ENCODE results near the gene TJP1. TPM values are rescaled to one million over a fixed set of nuclear protein-coding genes. Genes with fewer than 3 reads are reported as not detected.
A peak's percentile ranks its signal among the peaks of the same experiment; 100 is the strongest.

TJP1 gene
- total and polyA plus RNA-seq, 9 of the 15 experiments (the other 6 are each of a cell fraction or from before 2014, with no cell fraction given): 9.1 to 39.3 (median 28.0) TPM

DNA sequence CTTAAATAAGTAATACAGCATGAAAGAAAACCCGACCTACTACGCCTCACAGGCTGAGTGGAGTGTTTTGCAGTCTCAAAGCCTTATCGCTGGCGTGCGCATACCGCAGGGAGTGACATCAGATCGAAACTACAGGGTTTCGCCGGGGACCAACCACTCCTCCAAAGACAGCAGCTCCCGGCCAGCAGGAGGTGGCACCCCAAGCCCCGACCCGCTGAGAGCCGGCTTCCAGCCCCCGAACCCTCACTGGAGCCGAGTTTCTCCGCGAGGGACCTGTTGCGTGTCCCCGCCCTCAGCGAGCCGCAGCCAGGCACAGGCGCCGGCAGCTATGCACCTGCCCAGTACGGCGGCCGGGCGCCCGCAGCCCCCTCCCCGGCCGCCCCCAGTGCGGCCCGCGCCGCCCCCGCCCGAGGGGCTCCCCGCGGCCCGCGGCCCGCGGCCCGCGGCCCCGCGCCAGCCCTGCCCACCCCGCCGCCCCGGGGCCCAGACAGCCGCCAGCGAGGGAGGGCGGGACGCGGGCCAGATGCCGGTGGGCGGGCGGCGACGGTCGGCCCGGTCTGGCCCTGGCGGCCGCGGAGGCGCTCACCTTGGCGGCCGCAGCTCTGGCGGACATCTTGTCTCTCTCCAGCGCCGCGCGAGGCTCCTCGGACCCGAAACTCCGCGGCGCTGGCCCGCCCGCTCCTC, 710 bp downstream of the TJP1 start (continued):
- TF ChIP-seq, protein P1, sequence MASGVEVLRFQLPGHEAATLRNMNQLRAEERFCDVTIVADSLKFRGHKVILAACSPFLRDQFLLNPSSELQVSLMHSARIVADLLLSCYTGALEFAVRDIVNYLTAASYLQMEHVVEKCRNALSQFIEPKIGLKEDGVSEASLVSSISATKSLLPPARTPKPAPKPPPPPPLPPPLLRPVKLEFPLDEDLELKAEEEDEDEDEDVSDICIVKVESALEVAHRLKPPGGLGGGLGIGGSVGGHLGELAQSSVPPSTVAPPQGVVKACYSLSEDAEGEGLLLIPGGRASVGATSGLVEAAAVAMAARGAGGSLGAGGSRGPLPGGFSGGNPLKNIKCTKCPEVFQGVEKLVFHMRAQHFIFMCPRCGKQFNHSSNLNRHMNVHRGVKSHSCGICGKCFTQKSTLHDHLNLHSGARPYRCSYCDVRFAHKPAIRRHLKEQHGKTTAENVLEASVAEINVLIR (CRISPR knock-in tag; IDR thresholded peaks at IDR 0.05): no peak
- TF ChIP-seq HDAC2 (IDR thresholded peaks at IDR 0.05) (no peak), POLR2G (IDR thresholded peaks at IDR 0.05; ENCODE audit: low read depth, low read length) (peak; percentile 22), FOXA3 (CRISPR knock-in tag; conservative IDR thresholded peaks at IDR 0.05 in 1 of 2, IDR thresholded peaks at IDR 0.05 in 1 of 2) (no peak), NEUROD1 (IDR thresholded peaks at IDR 0.05; ENCODE audit: borderline replicate concordance, low read depth, low read length, partially characterized antibody) (peak; percentile 61), ZC3H11A (IDR thresholded peaks at IDR 0.05; ENCODE audit: low read depth, low read length) (no peak), EP300 (IDR thresholded peaks at IDR 0.05; ENCODE audit: low read length) (0 out of 2 replicates have a peak, but pooled peaks have one; percentile 18), GATAD2A (IDR thresholded peaks at IDR 0.05) (no peak), POLR2A (conservative IDR thresholded peaks at IDR 0.05) (peak; percentile 13), HMGN3 (IDR thresholded peaks at IDR 0.05; ENCODE audit: borderline replicate concordance, extremely low read depth, insufficient read length, low read depth, low read length) (peak; percentile 17), BHLHE40 (IDR thresholded peaks at IDR 0.05; ENCODE audit: low read length) (peak; percentile 64), CEBPG (CRISPR knock-in tag; IDR thresholded peaks at IDR 0.05) (no peak), CEBPG (tag; conservative IDR thresholded peaks at IDR 0.05 in 1 of 2, IDR thresholded peaks at IDR 0.05 in 1 of 2) (no peak), YY1 (IDR thresholded peaks at IDR 0.05; ENCODE audit: borderline replicate concordance in 1 of 3, control insufficient read depth in 1 of 3, extremely low read depth in 1 of 3, insufficient read depth in 3 of 3, insufficient read length in 1 of 3, insufficient replicate concordance in 2 of 3, low read depth in 1 of 3, low read length in 2 of 3) (peak; percentile 33 to 88 (median 69)), POU5F1 (IDR thresholded peaks at IDR 0.05; ENCODE audit: borderline replicate concordance, low read depth, low read length, partially characterized antibody) (no peak), SMAD1 (IDR thresholded peaks at IDR 0.05; ENCODE audit: low read depth, low read length, partially characterized antibody) (no peak), NCOA2 (IDR thresholded peaks at IDR 0.05; ENCODE audit: partially characterized antibody in 2 of 2) (no peak)
- TF ChIP-seq, protein P2, sequence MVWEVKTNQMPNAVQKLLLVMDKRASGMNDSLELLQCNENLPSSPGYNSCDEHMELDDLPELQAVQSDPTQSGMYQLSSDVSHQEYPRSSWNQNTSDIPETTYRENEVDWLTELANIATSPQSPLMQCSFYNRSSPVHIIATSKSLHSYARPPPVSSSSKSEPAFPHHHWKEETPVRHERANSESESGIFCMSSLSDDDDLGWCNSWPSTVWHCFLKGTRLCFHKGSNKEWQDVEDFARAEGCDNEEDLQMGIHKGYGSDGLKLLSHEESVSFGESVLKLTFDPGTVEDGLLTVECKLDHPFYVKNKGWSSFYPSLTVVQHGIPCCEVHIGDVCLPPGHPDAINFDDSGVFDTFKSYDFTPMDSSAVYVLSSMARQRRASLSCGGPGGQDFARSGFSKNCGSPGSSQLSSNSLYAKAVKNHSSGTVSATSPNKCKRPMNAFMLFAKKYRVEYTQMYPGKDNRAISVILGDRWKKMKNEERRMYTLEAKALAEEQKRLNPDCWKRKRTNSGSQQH (CRISPR knock-in tag; IDR thresholded peaks at IDR 0.05): no peak
- TF ChIP-seq, protein P3, sequence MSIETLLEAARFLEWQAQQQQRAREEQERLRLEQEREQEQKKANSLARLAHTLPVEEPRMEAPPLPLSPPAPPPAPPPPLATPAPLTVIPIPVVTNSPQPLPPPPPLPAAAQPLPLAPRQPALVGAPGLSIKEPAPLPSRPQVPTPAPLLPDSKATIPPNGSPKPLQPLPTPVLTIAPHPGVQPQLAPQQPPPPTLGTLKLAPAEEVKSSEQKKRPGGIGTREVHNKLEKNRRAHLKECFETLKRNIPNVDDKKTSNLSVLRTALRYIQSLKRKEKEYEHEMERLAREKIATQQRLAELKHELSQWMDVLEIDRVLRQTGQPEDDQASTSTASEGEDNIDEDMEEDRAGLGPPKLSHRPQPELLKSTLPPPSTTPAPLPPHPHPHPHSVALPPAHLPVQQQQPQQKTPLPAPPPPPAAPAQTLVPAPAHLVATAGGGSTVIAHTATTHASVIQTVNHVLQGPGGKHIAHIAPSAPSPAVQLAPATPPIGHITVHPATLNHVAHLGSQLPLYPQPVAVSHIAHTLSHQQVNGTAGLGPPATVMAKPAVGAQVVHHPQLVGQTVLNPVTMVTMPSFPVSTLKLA (conservative IDR thresholded peaks at IDR 0.05): peak in 1 of 2 experiments; percentile 64; a peak in 3 of 4 replicates
- TF ChIP-seq, protein P4, sequence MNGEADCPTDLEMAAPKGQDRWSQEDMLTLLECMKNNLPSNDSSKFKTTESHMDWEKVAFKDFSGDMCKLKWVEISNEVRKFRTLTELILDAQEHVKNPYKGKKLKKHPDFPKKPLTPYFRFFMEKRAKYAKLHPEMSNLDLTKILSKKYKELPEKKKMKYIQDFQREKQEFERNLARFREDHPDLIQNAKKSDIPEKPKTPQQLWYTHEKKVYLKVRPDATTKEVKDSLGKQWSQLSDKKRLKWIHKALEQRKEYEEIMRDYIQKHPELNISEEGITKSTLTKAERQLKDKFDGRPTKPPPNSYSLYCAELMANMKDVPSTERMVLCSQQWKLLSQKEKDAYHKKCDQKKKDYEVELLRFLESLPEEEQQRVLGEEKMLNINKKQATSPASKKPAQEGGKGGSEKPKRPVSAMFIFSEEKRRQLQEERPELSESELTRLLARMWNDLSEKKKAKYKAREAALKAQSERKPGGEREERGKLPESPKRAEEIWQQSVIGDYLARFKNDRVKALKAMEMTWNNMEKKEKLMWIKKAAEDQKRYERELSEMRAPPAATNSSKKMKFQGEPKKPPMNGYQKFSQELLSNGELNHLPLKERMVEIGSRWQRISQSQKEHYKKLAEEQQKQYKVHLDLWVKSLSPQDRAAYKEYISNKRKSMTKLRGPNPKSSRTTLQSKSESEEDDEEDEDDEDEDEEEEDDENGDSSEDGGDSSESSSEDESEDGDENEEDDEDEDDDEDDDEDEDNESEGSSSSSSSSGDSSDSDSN (IDR thresholded peaks at IDR 0.05; ENCODE audit: borderline replicate concordance in 1 of 2, low read depth in 2 of 2, low read length in 2 of 2): peak; percentile 83 to 87
